NCI-H226 (cell line): Measurements from ENCODE around the gene C1D.
A peak's percentile ranks its signal among the peaks of the same experiment; 100 is the strongest.

ENCODE experiments used
- DNase-seq: peaks from one replicate; pipeline ENCODE4 v3.0.0-alpha.2; 2015

C1D gene, protein sequence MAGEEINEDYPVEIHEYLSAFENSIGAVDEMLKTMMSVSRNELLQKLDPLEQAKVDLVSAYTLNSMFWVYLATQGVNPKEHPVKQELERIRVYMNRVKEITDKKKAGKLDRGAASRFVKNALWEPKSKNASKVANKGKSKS

DNA sequence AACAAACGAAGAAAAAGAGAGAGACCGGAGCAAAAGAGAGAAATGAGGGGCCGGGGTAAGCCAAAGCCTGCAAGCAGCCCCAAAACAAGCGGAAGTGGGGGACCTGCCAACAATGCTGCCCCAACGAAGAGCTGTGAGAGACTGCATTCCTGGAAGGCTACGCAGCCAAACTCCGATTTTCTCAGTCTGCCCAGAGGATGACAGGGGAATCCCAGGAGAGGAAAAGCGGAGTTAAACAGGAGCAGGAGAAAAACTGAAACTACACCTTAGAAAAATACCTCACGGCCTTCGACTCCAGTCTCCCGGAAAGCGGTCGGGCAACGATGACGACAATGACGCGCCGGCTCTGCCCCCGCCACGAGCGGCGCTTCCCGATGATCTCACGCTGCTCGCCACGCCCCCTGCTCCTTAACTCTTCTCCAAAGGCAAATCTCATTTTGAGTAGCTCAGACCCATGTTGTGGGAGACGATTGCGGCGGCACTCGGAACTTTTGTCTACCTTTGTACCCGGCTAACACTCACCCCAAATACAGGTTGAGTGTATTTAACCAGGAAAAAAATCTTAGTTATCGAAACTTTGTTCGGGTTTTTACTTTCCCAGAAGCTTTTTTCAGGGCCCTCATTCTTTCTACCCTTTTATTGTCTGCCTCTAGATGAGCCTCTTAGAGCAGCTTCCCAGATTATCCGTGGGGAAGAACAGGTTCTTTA is at the start of gene C1D:
TSS of gene C1D (minus strand) at position 325 of the 708 bp plus-strand sequence. CDS start 15,694 bp downstream, outside the sequence.
- DNase-seq, result peak; percentile 83

DNA sequence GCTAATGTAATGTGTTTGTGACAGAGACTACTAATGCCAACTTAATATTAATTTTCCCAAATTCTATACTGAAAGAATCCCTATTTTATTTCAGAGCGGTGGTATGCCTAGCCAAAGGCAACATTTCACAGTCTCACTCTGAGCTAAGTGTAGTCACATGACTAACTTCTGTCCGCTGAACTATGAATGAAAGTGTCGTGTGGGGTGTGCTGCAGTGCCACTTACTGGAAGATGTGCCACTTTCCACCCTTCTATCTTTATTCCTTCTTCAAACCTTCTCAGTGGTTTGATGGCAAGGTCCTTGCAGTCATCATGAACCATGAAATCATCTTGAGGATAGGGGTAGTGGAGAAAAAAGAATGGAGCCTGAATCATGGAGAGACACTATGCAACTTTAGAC is 47.3 kb upstream of the C1D start:
- no peak for DNase-seq

DNA sequence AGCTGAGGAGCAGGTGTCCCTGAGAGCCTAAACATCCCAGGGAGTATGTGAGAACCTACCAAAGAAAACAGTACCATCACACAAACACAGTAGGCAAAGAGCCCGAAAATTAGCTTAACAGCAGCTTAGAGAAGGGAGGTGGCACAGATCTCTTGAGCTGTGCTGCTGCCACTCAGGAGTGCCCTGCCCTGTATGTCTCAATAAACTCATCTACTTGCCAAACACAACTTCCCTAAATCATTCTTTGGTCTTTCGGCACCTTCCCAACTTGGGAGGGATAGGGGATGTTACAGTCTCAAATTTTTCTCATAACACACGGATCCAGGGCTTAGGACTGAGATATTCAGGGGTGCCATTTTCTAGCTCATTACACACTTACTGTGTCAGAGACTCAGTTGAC is 45.3 kb upstream of the C1D start:
- no peak for DNase-seq

DNA sequence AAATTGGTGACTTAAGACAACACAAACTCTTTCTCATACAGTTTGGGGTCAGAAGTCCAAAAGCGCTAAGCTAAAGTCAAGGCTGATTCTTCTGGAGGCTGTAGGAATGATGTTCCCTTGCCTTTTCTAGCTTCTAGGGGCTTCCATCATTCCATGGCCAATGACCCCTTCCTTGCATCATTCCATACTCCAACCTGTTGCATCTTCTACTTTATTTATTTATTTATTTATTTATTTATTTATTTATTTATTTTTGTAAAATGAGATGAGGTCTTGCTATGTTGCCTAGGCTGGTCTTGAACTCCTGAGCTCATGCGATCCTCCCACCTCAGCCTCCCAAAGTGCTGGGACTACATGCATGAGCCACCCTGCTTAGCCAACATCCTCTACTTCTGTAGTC is 44.7 kb upstream of the C1D start:
- DNase-seq, result no peak

GRCh38 chr2:68104111-68104835 is 41.5 kb upstream of the C1D start:
- DNase-seq, result no peak

DNA sequence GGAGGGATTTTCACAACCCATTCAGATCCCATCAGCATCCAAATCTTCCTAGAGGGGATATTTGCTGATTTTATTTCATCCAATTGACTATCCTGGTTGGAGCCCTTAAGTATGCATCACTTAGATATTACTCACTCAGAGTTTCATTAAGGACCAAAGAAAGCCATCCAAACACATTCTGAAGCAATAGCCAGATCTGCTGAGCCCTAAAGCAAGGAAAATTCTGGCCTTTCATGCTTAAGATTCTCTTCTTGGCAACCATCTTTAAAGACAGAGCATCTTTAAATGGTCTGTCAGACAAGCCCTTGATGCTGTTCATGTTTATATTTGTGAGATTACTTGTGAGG is 40.9 kb upstream of the C1D start:
- no peak for DNase-seq

DNA sequence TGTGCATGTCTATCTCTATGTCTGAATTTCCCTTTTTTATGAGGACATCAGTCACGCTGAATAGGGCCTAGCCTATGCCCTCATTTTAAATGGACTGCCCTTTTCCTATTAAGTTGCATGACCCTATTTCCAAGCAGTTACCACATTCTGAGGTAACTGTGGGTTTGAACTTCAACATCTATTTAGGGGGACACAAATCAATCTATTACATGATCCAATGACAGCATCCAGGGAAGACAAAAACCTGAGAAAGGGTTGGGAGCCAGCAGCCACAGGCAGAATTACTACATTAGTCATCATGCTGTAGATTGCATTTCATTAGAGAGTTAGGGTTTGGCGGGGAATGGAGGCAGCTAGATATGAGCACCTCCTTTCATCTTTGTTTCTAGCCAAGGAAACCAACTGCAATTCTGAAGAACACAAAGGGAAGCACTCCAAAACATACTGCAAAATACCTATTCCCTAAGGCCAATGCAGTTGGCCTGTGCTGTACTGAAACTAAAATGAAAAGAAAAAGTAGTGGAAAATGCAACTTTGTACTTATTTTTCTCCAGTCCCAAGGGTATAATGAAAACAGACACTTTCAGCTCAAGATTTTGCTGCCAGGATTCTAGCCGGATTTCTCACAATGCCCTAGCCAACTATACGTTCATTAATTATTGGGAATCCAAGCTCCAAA is 40.4 kb upstream of the C1D start:
- peak; percentile 30 for DNase-seq

- no peak for DNase-seq
Measured at GRCh38 chr2:68100189-68100588, 37.4 kb upstream of the C1D start.

GRCh38 chr2:68099260-68099659 is 36.5 kb upstream of the C1D start:
- DNase-seq, result no peak

- no peak for DNase-seq
Measured at GRCh38 chr2:68098291-68098797, 35.5 kb upstream of the C1D start.

GRCh38 chr2:68094111-68094510 is 31.3 kb upstream of the C1D start:
- DNase-seq, result no peak

- DNase-seq, result no peak
Measured at GRCh38 chr2:68093634-68094033, 30.8 kb upstream of the C1D start.

- DNase-seq, result no peak
Measured at GRCh38 chr2:68091439-68092034, 28.7 kb upstream of the C1D start.

- no peak for DNase-seq
Measured at GRCh38 chr2:68089961-68090360, 27.2 kb upstream of the C1D start.

DNA sequence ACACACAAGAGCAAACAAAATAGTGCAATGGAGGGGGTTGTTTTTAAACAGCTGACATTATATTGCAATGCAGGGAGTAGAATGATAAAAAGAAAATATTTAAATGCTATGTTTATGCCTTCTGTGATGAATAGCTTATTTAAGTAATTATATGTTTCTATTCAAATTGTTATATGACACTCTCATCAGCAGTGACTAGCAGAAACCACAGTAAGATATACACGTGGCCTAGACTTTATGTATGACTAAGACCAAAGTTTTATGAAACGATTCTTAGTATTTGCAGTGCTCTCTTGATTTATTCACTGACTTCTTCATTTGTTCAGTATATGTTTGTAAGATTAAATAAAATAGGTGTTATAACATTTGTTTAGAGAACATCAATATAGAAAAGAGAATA is 26.1 kb upstream of the C1D start:
- no peak for DNase-seq

DNA sequence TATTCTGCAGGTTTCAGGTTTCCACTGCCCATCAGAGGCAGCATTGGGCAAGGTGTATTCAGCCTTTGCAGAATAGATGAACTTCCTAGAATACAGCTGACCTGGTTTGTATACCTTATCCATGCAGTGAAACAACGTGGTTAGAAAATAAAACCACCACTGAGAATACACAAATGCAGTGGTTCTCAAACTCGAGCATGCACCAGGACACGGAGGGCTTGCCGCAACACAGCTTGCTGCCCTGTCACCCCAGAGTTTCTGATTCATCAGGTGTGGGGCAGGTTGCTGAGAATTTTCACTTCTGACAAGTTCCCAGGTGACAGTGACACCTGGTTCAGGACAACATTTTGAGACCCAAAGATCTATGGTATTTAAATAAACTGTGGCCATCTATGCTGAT is 23.4 kb upstream of the C1D start:
- DNase-seq, result no peak

- DNase-seq, result no peak
Measured at GRCh38 chr2:68083346-68083745, 20.5 kb upstream of the C1D start.

DNA sequence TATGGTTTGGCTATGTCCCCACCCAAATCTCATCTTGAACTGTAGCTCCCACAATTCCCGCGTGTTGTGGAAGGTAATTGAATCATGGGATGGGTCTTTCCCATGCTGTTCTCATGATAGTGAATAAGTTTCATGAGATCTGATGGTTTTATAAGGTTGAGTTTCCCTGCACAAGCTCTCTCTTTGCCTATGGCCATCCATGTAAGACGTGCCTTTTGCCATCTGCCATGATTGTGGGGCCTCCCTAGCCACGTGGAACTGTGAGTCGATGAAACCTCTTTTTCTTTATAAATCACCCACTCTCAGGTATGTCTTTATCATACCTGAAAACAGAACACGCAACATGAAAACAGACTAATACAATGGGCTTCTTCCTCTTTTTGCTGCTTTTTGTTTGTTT is 11.2 kb upstream of the C1D start:
- no peak for DNase-seq

DNA sequence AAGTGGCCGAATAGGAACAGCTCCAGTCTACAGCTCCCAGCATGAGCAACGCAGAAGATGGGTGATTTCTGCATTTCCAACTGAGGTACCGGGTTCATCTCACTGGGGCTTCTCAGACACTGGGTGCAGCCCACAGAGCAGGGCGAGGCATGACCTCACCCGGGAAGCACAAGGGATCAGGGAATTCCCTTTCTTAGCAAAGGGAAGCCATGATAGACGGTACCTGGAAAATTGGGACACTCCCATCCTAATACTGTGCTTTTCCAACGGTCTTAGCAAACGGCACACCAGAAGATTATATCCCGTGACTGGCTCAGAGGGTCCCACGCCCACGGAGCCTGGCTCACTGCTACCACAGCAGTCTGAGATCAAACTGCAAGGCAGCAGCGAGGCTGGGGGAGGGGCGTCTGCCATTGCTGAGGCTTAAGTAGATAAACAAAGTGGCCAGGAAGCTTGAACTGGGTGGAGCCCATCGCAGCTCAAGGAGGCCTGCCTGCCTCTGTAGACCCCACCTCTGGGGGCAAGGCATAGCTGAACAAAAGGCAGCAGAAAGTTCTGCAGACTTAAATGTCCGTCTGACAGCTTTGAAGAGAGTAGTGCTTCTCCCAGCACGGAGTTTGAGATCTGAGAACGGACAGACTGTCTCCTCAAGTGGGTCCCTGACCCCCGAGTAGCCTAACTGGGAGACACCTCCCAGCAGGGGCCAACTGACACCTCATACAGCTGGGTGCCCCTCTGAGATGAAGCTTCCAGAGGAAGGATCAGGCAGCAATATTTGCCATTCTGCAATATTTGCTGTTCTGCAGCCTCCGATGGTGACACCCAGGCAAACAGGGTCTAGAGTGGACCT is 1.2 kb upstream of the C1D start:
- DNase-seq, result peak; percentile 12

DNA sequence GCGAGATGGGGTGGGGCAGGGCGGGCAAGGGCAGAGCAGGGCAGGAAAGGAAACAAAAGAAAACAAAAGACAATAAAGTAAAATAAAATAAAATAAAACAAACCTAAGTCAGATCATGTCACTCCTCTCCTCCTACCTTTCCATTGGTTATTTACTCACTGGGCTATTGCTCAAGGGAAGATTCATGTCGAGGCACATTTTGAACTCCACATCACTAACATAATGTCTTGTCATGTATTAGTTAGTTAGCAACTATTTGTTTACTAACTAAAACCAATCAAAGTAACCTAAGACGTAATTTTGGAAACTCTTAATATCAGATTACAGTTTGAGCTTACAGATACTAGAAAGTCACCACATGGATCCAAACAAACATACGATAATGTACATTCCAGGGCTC is 2.2 kb downstream of the C1D start:
- no peak for DNase-seq

DNA sequence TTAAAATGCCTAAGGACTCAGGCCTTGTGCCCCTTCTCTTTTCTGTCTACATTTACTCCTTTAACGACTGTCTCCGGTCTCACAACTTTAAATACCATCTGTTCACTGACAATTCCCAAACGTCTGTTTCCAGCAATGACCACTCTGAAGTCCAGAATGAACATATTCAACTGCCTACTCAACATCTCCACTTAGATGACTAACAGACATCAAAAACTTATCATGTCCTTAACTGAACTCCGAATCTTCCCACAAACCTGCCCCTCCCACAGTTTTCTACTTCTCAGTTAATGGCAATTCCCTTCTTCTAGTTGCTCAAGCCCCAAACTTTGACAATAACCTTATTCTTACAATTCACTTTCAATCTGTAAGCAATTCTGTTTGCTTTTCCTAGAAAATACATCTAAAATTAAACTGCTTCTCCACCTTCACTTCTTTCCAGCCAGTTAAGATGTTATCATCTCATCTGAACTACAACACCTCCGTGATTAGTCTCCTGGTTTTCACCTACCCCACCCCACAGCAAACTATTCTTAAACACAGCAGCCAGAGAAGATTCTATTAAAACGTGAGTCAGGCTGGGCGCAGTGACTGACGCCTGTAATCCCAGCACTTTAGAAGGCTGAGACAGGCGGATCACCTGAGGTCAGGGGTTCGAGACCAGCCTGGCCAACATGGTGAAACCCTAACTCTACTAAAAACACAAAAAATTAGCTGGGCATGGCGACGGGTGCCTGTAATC is 2.8 kb downstream of the C1D start:
- no peak for DNase-seq
